Measurements from ENCODE around the gene NDST3.

The NDST3 gene

DNA sequence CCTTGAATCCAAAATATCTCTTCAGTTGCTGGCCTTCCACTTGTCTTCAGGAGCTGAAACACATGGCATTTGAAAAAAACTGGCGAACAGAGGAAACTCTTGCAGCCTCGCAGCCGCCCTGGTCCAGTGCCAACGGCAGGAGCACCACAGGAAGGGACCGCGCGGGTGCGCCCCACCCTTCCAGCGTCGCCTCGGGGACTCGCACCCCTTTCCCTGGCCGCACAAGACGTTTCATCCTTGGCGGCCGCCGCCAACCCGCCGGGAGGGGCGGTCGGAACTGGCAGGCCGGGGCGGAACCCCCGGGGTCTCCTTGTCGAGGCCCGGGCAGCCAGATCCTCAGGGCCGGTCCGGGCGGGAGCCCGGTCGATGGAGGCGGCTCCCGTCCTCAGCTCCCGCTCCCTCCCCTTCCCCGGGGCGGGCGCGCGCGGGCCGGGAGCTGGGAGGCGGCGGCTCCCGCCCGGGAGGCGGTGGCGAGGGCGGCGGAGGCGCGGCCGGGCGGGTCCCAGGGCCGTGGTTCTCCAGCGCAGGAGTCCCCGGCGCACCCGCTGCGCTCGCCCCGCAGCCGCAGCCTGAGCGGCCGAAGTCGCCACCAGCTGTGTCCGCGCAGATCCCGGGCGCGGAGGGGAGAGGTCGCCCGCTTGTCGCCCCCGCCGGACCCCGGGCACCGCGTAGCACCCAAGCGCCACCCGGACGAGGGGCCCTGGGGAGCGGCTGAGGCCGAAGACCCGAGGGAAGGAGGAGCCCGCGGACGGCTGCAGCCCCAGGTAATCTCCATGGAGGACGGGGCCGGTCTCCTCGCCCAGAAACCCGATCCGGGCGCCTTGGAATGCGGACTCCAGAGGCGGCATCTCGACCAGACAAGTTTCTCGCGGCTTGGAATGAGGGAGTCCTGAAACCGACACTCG is 886 bp upstream of the NDST3 start:
- POLR2A ChIA-PET = no interaction called here
- TF ChIP-seq, protein P1, sequence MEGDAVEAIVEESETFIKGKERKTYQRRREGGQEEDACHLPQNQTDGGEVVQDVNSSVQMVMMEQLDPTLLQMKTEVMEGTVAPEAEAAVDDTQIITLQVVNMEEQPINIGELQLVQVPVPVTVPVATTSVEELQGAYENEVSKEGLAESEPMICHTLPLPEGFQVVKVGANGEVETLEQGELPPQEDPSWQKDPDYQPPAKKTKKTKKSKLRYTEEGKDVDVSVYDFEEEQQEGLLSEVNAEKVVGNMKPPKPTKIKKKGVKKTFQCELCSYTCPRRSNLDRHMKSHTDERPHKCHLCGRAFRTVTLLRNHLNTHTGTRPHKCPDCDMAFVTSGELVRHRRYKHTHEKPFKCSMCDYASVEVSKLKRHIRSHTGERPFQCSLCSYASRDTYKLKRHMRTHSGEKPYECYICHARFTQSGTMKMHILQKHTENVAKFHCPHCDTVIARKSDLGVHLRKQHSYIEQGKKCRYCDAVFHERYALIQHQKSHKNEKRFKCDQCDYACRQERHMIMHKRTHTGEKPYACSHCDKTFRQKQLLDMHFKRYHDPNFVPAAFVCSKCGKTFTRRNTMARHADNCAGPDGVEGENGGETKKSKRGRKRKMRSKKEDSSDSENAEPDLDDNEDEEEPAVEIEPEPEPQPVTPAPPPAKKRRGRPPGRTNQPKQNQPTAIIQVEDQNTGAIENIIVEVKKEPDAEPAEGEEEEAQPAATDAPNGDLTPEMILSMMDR (IDR thresholded peaks at IDR 0.05; ENCODE audit: control extremely low read depth, extremely low read depth, low read depth, missing control alignments) = no peak
- CTCF ChIA-PET = interaction anchor here (1.3 kb wide), 1 partner anchor 9 kb away, joined by 3 read pairs; no protein-coding TSS in a partner anchor
- DNase-seq (ENCODE audit: extremely low spot score) = no peak

DNA sequence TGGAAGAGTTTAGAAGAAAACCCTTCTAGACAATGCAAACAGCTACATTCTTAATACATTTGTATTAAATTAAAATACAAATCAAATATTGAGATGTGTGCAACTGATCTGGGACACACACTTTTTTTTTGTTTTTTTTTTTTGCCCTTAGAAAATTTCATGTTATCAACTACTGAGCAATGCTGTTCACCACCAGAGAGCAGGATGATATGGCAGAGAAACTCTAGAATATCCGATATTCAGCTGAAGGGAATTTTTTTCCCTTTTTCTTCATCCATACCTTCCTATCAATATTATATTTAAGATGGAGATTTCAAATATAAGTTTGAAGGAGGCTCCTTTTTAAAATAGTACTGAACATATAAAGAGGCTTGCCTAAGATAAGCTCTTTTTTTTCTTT is 1.0 kb downstream of the NDST3 start:
- DNase-seq (ENCODE audit: extremely low spot score) = no peak
- POLR2A ChIA-PET = no interaction called here
- CTCF ChIA-PET = interaction anchor here (1.3 kb wide), 1 partner anchor 15 kb away, joined by 3 read pairs; no protein-coding TSS in a partner anchor
- TF ChIP-seq, protein P1 (IDR thresholded peaks at IDR 0.05; ENCODE audit: control extremely low read depth, extremely low read depth, low read depth, missing control alignments) = no peak

DNA sequence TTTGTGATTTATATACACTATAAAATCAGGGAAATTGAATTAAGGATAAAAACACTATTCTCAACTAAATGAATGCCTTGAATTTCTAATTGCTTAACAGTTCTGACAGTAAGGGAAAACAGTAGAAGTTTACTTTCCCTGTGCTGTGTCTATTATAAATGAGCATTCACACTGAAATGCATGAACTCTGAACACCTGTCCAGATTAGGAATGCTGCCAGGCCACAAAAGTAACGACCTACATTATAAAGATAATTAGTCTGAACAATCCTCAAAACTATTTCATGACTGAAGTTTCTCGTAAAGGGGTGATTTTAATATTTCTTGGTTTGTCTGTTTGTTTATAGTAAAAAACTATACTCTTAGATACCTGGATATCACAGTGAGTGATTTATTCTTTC is 2.0 kb downstream of the NDST3 start:
- POLR2A ChIA-PET = no interaction called here
- no peak for DNase-seq (ENCODE audit: extremely low spot score)
- CTCF ChIA-PET = interaction anchor here (1.3 kb wide), 1 partner anchor 14 kb away, joined by 3 read pairs; no protein-coding TSS in a partner anchor
- TF ChIP-seq, protein P1 (IDR thresholded peaks at IDR 0.05; ENCODE audit: control extremely low read depth, extremely low read depth, low read depth, missing control alignments) = no peak

DNA sequence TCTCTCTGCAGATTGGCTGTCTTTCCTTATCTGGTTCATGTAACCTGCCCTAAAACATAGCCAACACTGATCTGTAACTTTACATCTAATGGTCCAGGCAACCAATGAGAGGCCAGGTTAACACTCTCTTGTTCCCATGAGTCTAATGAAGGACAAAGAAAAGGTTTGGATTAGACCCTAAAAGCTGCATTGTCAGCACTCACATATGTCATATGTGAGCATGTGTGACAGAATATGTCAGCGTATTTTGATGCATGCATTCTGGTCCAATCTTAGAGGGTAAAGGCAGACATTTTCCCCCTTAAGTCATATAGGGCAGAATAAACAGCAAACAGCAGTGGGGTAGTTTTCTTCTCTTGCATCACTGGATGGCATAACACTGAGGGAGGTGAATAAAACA is 3.7 kb downstream of the NDST3 start:
- ChIA-PET POLR2A (no interaction called here), CTCF (interaction anchor here (1.2 kb wide), 1 partner anchor 16 kb away, joined by 3 read pairs; no protein-coding TSS in a partner anchor)

DNA sequence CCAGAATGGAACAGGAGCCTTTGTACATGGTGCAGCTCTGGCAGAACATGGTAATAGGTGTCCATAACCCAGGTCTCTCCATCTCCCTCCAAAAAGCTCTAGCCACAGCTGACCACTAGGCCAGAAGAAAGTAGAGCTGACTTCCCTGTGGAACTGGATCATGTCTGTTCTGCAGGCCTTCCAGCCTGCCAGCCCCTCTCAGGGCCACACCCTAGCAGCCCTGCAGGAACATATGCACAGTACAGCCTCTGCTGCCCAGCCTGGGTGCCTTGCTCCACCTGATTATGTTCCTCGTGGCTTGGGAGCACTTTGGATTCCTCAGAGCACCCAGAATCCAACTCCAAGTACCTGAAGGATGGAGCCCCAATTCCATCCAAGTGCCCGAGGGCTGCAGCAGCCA is 12.0 kb downstream of the NDST3 start:
- TF ChIP-seq, protein P1 (IDR thresholded peaks at IDR 0.05; ENCODE audit: control extremely low read depth, extremely low read depth, low read depth, missing control alignments) = no peak

More for the DNA sequence above, 3.7 kb downstream of the NDST3 start:
- TF ChIP-seq, protein P1 (IDR thresholded peaks at IDR 0.05; ENCODE audit: control extremely low read depth, extremely low read depth, low read depth, missing control alignments) = no peak
- DNase-seq (ENCODE audit: extremely low spot score) = no peak

DNA sequence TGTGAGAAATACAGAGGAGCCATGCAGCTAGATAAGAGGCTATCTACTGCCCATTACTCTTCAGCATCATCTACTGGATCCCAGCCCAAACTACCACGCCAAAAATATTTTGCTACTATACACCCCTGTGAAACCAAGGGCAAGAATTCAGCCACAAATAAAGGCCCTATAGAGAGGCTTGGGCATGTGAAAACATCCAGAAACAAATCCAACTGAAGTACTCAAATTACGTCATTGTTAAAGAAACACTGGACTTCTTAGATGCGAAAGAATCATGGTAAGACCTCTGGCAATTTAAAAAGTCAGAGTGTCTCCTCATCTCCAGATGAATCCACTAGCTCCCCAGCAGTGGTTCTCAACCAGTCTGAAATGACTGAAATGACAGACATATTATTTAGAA is 12.8 kb downstream of the NDST3 start:
- ChIA-PET POLR2A (no interaction called here), CTCF (interaction anchor here (1.0 kb wide), 1 partner anchor 13 kb away, joined by 3 read pairs; no protein-coding TSS in a partner anchor)
- DNase-seq (ENCODE audit: extremely low spot score) = no peak
- TF ChIP-seq, protein P1 (IDR thresholded peaks at IDR 0.05; ENCODE audit: control extremely low read depth, extremely low read depth, low read depth, missing control alignments) = no peak

More for the DNA sequence above, 12.0 kb downstream of the NDST3 start:
- DNase-seq (ENCODE audit: extremely low spot score) = no peak
- CTCF ChIA-PET = interaction anchor here (1.0 kb wide), 1 partner anchor 14 kb away, joined by 3 read pairs; no protein-coding TSS in a partner anchor
- POLR2A ChIA-PET = no interaction called here
